Duodenal mucosa (tissue), 2 donors: ENCODE data around the gene LPCAT3.

Experiments
- H3K27ac ChIP-seq: one replicate; pipeline ENCODE4 v1.7.0; 2013; ENCODE audit warnings: low read depth, low read length
- H3K27me3 ChIP-seq, 2 donors: one replicate each; pipeline ENCODE4 v1.7.0; 2013; ENCODE audit warnings: low read length in 2 of 2, control low read depth in 1 of 2; ENCODE audit not compliant: insufficient read depth in 2 of 2, control insufficient read depth in 1 of 2
- H3K36me3 ChIP-seq, 2 donors: one replicate each; pipeline ENCODE4 v1.7.0; 2013; ENCODE audit warnings: low read length in 2 of 2, control low read depth in 1 of 2; ENCODE audit not compliant: insufficient read depth in 2 of 2, control insufficient read depth in 1 of 2
- H3K4me1 ChIP-seq, 2 donors: one replicate each; pipeline ENCODE4 v1.7.0; 2013; ENCODE audit warnings: low read length in 2 of 2, control low read depth in 1 of 2; ENCODE audit not compliant: insufficient read depth in 2 of 2, control insufficient read depth in 1 of 2
- H3K4me3 ChIP-seq, 2 donors: one replicate each; pipeline ENCODE4 v1.7.0; 2013; ENCODE audit warnings: low read length in 2 of 2, low read depth in 1 of 2
- H3K9ac ChIP-seq, 2 donors: one replicate each; pipeline ENCODE4 v1.7.0; 2013; ENCODE audit warnings: low read length in 2 of 2, low read depth in 1 of 2
- H3K9me3 ChIP-seq, 2 donors: one replicate each; pipeline ENCODE4 v1.7.0; 2013; ENCODE audit warnings: low read length in 2 of 2, control low read depth in 1 of 2; ENCODE audit not compliant: control insufficient read depth in 1 of 2

Gene LPCAT3

GRCh38 chr12:6961278-6961694 is 57.0 kb downstream of the LPCAT3 start:
- H3K4me3 ChIP-seq, result peak overlapping the region; percentile 82 to 85
- H3K9me3 ChIP-seq, result no peaks in the 10 kb centered on the region
- H3K36me3 ChIP-seq, result peaks cover 18 to 38% of the 10 kb centered on the region in 2 donors
- H3K27ac ChIP-seq, result peak overlapping the region; percentile 97
- peaks cover 70 to 86% of the 10 kb centered on the region in 2 donors for H3K4me1 ChIP-seq
- peak overlapping the region; percentile 96 to 97 for H3K9ac ChIP-seq
- H3K27me3 ChIP-seq, result no peaks in the 10 kb centered on the region

GRCh38 chr12:6960593-6961277 is 57.5 kb downstream of the LPCAT3 start:
- H3K27me3 ChIP-seq, result no peaks in the 10 kb centered on the region

GRCh38 chr12:6959805-6960592 is 58.3 kb downstream of the LPCAT3 start:
- Histone ChIP-seq H3K4me3 (peak overlapping the region; percentile 5 to 27), H3K4me1 (peaks cover 65 to 84% of the 10 kb centered on the region in 2 donors), H3K27ac (peak overlapping the region; percentile 37), H3K36me3 (peaks cover 13 to 34% of the 10 kb centered on the region in 2 donors), H3K9ac (peak overlapping the region; percentile 10 to 96), H3K9me3 (no peaks in the 10 kb centered on the region), H3K27me3 (no peaks in the 10 kb centered on the region)

More at GRCh38 chr12:6960593-6961277, 57.5 kb downstream of the LPCAT3 start:
- peak overlapping the region; percentile 96 to 97 for H3K9ac ChIP-seq
- H3K9me3 ChIP-seq, result no peaks in the 10 kb centered on the region
- peaks cover 18 to 36% of the 10 kb centered on the region in 2 donors for H3K36me3 ChIP-seq
- H3K4me1 ChIP-seq, result peaks cover 70 to 85% of the 10 kb centered on the region in 2 donors
- peak overlapping the region; percentile 82 to 85 for H3K4me3 ChIP-seq
- peak overlapping the region; percentile 97 for H3K27ac ChIP-seq

- Histone ChIP-seq H3K4me3 (peak overlapping the region; percentile 32 to 37), H3K36me3 (peaks cover 13 to 36% of the 10 kb centered on the region in 2 donors), H3K4me1 (peaks cover 64 to 84% of the 10 kb centered on the region in 2 donors), H3K27ac (peak overlapping the region; percentile 70), H3K27me3 (no peaks in the 10 kb centered on the region), H3K9me3 (no peaks in the 10 kb centered on the region), H3K9ac (peak overlapping the region in 1 of 2 donors; percentile 47)
Measured at GRCh38 chr12:6959058-6959804, 59.0 kb downstream of the LPCAT3 start.

- peak overlapping the region; percentile 70 for H3K27ac ChIP-seq
- peaks cover 67 to 86% of the 10 kb centered on the region in 2 donors for H3K4me1 ChIP-seq
- peak overlapping the region in 1 of 2 donors; percentile 47 for H3K9ac ChIP-seq
- peaks cover 13 to 35% of the 10 kb centered on the region in 2 donors for H3K36me3 ChIP-seq
- peak overlapping the region; percentile 32 to 37 for H3K4me3 ChIP-seq
- no peaks in the 10 kb centered on the region for H3K9me3 ChIP-seq
- no peaks in the 10 kb centered on the region for H3K27me3 ChIP-seq
Measured at GRCh38 chr12:6958609-6959057, 59.6 kb downstream of the LPCAT3 start.

GRCh38 chr12:6957741-6958608 is 60.3 kb downstream of the LPCAT3 start:
- H3K4me1 ChIP-seq, result peaks cover 67 to 91% of the 10 kb centered on the region in 2 donors
- H3K27me3 ChIP-seq, result no peaks in the 10 kb centered on the region
- peaks cover 13 to 35% of the 10 kb centered on the region in 2 donors for H3K36me3 ChIP-seq
- H3K9me3 ChIP-seq, result no peaks in the 10 kb centered on the region
- peak overlapping the region in 1 of 2 donors; percentile 32 for H3K4me3 ChIP-seq
- H3K27ac ChIP-seq, result no peak overlapping the region
- peak overlapping the region in 1 of 2 donors; percentile 47 for H3K9ac ChIP-seq

- no peak overlapping the region for H3K27ac ChIP-seq
- no peak overlapping the region for H3K9ac ChIP-seq
- no peak overlapping the region for H3K4me3 ChIP-seq
- H3K36me3 ChIP-seq, result peaks cover 17 to 35% of the 10 kb centered on the region in 2 donors
- H3K27me3 ChIP-seq, result no peaks in the 10 kb centered on the region
- H3K9me3 ChIP-seq, result no peaks in the 10 kb centered on the region
- peaks cover 62 to 87% of the 10 kb centered on the region in 2 donors for H3K4me1 ChIP-seq
Measured at GRCh38 chr12:6957151-6957701, 61.0 kb downstream of the LPCAT3 start.

- no peaks in the 10 kb centered on the region for H3K9me3 ChIP-seq
- H3K36me3 ChIP-seq, result peaks cover 17 to 35% of the 10 kb centered on the region in 2 donors
- H3K27me3 ChIP-seq, result no peaks in the 10 kb centered on the region
- no peak overlapping the region for H3K27ac ChIP-seq
- no peak overlapping the region for H3K9ac ChIP-seq
- H3K4me1 ChIP-seq, result peaks cover 51 to 76% of the 10 kb centered on the region in 2 donors
- H3K4me3 ChIP-seq, result no peak overlapping the region
Measured at GRCh38 chr12:6956021-6956727, 62.1 kb downstream of the LPCAT3 start.
